ENCODE results near the gene TWNK.

The TWNK gene

GRCh38 chr10:100960251-100960650 lies 27.1 kb upstream of the TWNK start:
- DNase-seq (ENCODE audit: low read depth, low spot score), result no peak
- in situ Hi-C loops (cut with HindIII; ENCODE audit: low sequenced_read_pairs), result no loop called here
- H3K4me3 ChIP-seq (ENCODE audit: low read depth, low read length), result no peak overlapping the region
- no peak for TF ChIP-seq CTCF (IDR thresholded peaks at IDR 0.05; ENCODE audit: low read depth, low read length)

- DNase-seq (ENCODE audit: low read depth, low spot score), result no peak
- no peak overlapping the region for H3K4me3 ChIP-seq (ENCODE audit: low read depth, low read length)
- TF ChIP-seq CTCF (IDR thresholded peaks at IDR 0.05; ENCODE audit: low read depth, low read length), result no peak
- in situ Hi-C loops (cut with HindIII; ENCODE audit: low sequenced_read_pairs), result no loop called here
Measured at GRCh38 chr10:100962351-100963080, 24.8 kb upstream of the TWNK start.

DNA sequence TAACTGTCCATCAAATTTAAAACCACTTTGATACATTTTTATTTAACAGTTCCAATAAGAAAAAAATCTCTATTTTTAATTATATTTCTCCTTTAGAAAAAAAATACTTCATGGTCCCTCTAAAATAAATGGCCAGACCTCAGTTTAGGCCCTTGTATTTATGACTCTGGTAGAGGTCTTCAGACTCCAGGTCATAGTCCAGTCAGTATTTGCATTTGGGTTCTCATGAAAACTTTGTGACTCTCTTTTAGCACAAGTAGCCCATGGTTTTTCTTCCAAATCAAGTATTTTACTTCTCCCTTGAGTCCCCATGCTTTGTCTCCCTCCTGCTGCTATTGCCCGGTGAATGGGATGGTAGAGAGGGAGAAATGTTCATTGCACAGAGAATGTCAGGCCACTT lies 23.5 kb upstream of the TWNK start:
- no peak overlapping the region for H3K4me3 ChIP-seq (ENCODE audit: low read depth, low read length)
- no peak for TF ChIP-seq CTCF (IDR thresholded peaks at IDR 0.05; ENCODE audit: low read depth, low read length)
- in situ Hi-C loops (cut with HindIII; ENCODE audit: low sequenced_read_pairs), result no loop called here
- DNase-seq (ENCODE audit: low read depth, low spot score), result no peak

DNA sequence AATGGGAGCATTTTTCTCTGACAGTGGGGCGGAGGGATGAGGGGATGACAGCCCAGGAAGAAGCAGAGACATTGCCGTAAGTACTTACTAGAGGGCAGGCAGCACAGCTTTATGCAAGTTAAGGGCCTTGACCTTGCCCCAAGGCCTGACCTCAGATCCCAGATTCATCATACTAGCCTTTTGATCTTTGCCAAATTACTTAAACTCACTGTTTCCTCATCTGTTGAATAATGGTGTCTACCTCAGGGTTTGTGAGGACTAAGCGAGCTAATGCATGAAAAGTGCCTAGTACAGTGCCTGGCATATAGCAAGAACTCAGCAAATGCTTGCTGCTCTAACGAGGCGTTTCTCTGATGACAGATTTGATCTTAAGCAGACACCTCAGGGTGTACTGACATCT lies 21.5 kb upstream of the TWNK start:
- no peak for TF ChIP-seq CTCF (IDR thresholded peaks at IDR 0.05; ENCODE audit: low read depth, low read length)
- in situ Hi-C loops (cut with HindIII; ENCODE audit: low sequenced_read_pairs), result no loop called here
- DNase-seq (ENCODE audit: low read depth, low spot score), result no peak
- no peak overlapping the region for H3K4me3 ChIP-seq (ENCODE audit: low read depth, low read length)

DNA sequence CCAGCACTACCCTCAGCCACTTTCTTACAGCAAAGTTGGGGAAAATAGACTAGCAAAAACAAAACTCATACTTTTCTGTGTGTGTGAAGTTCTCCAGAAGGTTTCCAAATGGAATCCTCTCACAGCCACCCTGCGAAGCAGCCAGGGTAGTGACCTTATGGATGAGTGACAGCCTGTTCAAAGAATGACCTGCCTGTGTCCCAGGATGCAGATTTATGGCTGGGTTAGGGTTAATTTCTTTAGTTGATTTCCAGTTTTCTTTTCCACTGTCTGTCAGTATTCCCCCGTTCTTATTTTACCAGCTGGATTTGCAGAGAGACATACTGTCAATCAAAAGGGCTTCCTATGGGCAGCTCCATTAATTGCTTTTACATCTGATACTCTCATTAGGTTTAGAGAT lies 20.5 kb upstream of the TWNK start:
- no peak for TF ChIP-seq CTCF (IDR thresholded peaks at IDR 0.05; ENCODE audit: low read depth, low read length)
- H3K4me3 ChIP-seq (ENCODE audit: low read depth, low read length), result no peak overlapping the region
- DNase-seq (ENCODE audit: low read depth, low spot score), result no peak
- in situ Hi-C loops (cut with HindIII; ENCODE audit: low sequenced_read_pairs), result no loop called here

- in situ Hi-C loops (cut with HindIII; ENCODE audit: low sequenced_read_pairs), result no loop called here
- no peak for TF ChIP-seq CTCF (IDR thresholded peaks at IDR 0.05; ENCODE audit: low read depth, low read length)
- H3K4me3 ChIP-seq (ENCODE audit: low read depth, low read length), result no peak overlapping the region
- no peak for DNase-seq (ENCODE audit: low read depth, low spot score)
Measured at GRCh38 chr10:100967332-100967731, 20.0 kb upstream of the TWNK start.

Measured in astrocyte of the spinal cord (primary cell).